Measurements from ENCODE around the gene OGDHL.
"Not testable (repeated sequence)": the region's sequence is repeated elsewhere in the genome, so short reads cannot be mapped to it uniquely, and the experiment has no call there.

OGDHL gene

DNA sequence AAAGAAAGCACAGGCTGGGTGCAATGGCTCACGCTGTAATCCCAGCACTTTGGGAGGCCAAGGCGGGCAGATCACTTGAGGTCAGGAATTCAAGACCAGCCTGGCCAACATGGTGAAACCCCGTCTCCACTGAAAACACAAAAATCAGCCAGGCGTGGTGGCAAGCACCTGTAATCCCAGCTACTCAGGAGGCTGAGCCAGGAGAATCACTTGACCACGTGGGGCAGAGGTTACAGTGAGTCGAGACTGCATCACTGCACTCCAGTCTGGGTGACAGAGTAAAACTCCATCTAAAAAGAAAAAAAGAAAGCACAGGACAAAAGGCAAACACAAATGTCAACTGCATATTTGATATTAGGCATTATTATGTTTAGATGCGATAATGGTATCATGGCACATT lies 7.2 kb downstream of the OGDHL start:
- not testable (repeated sequence) for DNase-seq

DNA sequence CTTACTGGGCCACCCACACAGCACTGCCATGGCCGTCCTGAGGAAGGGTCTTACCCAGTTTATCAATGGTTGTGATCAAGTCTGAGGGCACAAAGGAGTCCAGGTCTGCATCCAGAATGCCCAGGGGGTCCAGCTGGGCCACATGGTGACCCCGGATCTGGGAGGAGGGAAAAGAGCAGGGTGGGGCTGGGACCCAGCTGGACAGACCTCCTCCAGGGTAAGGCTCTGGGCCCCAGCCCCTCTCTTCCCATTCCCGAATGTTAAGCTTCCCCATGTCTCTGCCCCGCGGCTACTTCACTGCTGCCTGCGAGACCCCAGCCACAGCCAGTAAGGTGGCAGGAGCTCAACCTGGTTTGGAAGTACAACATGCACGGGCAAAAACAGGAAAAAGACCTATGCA lies 9.5 kb downstream of the OGDHL start:
- no peak for DNase-seq

DNA sequence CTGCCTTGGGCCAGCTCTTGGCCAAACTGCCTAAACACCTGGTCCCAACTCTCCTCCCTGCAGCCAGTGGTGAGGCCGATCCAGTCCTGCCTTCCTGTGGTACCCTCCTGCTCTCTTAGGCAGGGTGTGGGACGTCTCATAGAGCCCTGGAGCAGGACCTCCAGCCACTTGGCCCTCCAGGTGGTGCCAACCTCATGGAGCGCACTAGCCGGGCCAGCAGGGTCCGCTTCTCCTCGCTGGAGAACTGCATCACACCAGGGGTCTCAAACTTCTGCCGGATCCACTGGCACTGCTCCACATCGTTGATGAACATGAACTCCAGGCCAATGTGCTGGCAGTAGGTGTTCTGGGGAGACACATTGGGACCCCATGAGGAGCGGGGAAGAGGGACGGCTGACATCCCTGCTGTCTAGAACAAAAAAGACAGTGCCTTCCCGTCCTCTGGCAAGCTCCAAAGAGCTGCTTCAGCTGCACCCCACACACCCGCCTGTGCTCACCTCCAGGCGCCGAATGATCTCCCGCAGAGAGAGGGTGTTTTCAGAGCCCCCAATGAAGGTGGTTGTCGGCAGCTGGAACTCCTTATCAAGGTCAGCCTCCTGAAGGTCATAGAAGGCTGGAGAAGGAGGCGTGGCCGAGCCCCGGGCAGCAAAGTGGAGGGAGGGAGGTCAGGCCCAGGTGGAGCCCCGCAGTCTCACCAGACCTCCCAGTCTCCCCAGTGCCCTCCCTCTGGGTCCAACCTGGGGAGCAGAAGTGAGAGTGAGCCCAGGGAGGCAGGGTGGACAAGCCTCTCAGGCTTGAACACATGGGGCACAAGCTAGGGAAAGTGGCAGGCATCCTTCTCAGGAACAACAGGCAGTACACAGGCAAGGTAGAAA lies 10.2 kb downstream of the OGDHL start:
- DNase-seq, result no peak

DNA sequence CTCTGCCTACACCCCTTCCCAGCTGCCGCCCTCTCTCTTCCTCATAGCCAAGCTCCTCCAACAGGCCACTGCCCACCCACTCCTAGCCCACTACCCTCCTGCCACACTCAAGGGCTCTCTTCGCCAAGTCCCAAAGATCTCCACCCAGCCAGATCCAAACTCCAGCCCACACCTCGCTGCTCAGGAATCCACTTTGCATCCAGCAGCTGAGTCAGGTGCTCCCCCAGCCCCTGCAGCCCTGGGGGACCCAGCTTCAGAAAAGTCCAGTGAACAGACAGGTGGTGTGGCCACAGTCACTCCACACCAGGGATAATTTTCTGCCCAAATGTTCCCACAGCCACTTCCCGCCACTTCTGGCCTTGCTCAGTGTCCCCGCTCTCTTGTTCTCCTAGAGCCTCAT lies 10.9 kb downstream of the OGDHL start:
- DNase-seq, result no peak

DNA sequence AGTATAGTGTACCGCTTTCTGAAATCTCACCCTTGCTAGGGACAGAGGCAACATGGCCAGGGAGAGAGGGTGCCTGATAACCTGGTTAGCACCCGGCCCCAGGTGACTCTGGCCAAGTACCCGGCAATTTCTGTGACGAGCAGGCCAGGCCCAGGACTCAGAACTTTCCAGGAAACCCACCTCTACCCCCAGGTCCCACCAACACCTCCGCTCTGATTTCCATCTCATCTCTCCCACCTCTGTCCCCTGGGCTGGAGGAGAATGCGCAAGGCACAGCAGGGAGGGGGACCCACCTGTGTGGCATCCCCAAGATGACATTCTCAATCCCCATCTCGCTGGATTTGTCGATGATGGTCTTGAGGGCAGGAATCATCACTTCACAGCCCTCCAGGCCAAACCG lies 11.6 kb downstream of the OGDHL start:
- no peak for DNase-seq

DNA sequence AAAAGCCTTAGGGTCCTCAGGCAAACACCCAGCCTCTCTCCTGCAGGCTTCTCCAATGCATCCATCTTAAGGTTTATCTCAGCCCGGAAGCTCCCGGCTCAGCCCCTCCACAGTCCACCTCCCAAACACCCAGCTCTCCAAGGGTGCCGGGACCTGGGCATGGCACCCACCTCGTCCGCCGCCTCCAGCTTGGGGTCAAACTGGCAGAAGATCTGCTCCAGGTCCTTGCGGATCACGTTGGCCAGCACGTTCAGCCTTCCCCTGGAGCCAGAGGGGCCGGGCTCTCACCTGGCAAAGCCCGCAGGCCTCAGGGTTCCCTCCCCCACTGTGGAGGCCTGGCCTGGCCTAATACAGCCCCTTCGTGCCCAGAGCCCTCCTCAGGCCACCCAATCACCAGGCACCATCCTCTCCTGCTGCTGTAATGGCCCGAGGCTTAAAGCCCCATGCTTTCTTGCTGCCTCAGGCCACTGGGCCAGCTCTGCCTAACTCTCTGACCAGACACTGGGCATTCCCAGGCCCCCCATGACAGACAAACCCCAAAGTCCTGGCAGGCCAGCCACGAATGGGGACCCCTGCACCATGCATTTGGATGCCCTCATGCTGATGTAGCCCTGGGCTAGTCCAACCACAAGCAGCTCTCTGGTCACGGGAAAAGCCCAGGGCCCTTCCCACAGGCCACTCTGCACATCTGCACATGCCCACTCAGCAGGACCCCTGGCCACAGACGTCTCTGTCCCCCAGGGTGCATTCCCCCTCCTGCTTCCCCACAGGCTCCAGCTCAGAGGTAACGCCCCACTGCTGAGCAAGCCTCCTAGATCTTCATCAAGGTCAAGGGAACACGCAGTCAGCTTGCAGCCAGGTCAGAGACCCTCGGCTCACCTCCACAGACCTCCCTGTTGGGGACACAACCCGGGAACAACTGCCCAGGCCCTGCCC lies 12.3 kb downstream of the OGDHL start:
- DNase-seq, result no peak

DNA sequence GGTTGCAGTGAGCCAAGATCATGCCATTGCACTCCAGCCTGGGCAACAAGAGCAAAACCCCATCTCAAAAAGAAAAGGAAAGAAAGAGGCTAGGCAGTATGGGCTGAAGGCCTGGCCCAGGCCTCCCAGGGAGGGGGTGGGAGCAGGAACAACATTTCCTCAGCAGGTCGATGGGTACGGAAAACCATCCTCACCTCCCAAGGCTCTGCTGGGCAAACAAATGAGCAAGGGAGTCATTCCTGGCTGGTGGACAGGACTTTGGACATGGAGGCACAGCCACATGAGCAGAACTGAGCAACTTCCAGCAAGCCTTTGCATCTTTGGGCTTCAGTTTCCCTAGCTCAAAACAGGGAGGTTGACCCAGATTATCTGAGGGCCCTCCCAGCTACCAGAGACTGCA lies 13.0 kb downstream of the OGDHL start:
- no peak for DNase-seq

DNA sequence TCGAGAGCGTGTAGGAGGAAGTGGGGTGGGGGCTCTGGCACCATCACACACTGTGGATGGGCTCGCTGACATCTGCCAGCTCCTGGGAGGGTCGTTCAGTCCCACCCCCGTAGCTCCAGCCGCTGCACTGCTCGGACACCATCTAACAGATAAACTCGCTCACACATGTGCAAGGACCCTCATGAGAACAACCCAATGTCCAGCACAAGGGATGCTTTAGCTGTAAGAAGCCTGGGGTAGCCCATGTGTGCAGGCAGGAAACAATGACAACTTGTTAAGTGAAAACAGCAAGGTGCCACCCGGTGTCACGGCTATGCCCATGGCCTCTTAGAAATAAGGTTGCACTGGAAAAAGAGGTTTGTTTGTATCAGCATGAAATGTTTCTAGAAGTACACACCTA lies 14.1 kb downstream of the OGDHL start:
- no peak for DNase-seq

DNA sequence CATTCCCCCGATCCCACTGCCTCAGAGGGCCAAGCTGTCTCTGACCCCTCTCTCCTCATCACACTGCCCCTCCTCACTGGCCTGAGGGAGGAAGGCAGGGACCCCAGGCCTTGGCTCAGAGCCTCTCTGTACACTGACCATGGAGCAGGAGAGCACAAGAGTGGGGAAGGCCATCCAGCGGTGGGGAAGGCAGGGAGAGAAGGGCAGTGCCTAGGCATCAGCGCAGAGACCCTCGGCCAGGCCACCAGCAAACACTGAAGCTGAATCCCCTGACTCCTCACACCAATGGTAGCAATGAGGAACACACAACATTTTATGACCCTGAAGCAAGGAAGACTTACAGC lies 14.8 kb downstream of the OGDHL start:
- no peak for DNase-seq

DNA sequence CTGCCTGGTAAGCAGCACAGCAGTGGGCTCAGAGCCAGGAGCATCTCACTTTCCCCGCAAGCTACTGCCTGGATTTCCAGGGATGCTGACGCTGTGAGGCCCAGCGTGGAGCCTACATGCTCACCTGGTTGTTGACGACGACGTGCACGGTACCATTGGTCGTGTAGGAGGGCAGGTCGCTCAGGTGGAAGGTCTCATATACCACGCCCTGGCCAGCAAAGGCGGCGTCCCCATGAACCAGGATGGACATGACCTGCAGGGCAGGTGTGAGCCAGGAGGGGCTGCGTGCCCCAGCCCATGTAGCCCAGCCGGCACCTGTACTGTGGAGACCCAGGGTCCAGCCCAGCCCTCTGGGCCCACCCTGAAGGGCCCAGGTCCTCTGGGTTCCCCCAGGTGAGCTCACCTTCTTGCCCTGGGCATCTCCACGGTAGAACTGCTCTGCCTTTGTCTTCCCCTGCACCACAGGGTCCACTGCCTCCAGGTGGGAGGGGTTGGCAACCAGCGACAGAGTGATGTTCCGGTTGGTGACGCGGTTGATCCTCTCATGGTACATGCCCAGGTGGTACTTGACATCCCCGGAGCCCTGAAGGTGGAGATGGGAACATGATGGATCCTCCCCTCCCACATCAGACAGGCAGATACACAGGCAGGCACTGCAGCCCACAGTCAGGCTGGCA lies 15.4 kb downstream of the OGDHL start:
- no peak for DNase-seq

DNA sequence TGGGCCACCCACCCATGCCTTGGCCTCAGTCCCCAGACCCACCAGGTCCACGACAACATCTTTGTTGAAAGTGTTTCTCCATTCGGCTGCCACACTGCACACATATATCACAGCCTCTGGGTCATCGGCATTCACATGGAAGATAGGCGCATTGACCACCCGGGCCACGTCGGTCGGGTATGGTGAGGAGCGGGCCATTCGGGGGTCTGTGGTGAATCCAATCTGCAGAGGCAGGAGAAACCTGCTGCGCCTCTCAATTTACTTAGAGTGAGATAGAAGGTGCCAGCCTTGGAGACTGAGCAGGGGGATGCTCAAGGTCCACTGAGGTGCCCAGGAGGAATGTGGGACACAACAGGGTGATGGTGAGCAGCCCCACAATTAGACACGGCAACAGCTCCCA lies 16.4 kb downstream of the OGDHL start:
- no peak for DNase-seq

DNA sequence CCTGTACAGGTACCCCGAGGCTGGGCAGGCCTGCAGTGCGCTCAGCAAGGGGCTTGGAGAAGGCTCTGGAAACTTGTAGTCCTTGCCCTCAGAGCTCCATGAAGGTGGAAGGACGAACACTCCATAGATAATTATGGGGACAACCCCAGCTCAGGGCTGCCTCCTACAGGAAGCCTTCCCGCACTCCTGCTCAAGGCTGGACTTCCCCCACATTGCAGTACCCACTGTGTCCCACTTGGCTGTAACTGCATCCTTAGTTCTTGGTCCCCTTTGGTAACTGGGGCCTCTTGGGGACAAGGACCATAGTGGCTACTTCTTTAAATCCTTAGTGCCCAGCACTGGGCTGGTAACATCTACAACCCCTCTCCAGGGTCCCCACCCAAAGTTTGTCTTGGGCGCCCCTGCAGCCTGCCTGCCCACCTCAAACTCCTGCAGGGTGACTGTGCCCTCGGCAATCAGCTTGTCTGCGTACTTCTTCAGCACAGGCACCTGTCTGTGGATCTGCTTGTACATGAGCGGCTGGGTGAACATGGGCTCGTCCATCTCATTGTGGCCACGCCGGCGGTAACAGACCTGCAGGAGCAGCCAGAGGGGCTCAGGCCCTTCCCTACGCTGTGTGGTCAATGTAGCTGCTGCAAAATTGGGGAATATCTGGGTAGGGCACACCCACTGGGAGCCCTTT lies 17.1 kb downstream of the OGDHL start:
- DNase-seq, result no peak

DNA sequence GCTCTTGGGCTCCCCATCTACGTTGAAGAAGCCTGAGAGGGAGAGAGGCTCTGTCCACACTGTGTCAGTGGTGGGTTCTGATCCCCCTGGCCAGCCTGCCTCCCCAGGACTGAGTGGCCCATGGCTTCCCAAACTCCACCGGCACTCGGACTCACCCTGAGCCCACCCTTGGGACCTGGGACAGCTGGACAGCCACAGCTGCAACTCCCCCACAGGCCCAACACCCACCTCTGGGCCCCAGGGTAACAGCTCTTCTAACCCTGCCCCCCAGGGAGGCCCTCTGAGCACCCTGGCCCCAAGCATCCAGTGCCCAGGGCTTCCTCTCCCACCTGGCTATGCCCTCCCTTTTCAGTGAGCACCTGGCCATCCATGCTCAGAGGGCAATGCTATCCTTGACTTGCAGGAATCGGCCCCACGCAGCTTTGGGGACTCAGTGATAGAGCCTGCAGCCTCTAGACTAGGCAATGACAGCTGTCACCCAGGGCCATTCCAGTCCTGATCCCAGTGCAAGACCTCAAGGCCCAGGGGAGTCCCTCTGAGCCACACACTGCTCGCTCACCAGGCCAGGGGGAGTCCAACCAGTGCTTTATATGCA lies 17.9 kb downstream of the OGDHL start:
- no peak for DNase-seq

DNA sequence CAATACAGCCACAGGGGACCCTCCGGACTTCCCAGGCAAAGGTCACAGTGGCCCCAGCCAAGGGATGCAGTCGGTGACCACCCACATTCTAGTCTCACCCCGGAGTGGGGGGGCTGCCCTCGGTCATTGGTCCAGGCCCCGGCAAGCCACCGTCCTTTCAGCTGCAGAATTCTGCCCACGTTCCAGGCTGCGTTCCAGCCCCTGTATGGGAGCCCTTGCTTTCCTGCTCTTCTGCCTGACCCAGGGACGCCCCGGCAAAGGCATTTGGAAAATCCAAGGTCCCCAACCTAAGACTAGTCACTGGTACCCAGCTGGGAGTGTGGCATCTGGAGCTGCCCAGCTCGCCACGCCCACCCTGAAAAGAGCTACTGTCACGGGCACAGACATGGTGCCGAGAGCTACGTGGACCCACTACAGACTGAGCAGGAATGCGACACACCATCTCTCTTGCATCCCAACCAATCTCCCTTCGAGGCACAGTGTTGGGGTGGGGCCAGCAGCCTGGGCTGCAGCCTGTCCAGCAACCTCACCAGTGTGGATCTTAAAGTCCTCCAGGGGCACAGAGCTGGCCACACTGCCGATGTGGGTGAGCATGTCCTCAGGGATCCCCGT lies 18.6 kb downstream of the OGDHL start:
- no peak for DNase-seq

DNA sequence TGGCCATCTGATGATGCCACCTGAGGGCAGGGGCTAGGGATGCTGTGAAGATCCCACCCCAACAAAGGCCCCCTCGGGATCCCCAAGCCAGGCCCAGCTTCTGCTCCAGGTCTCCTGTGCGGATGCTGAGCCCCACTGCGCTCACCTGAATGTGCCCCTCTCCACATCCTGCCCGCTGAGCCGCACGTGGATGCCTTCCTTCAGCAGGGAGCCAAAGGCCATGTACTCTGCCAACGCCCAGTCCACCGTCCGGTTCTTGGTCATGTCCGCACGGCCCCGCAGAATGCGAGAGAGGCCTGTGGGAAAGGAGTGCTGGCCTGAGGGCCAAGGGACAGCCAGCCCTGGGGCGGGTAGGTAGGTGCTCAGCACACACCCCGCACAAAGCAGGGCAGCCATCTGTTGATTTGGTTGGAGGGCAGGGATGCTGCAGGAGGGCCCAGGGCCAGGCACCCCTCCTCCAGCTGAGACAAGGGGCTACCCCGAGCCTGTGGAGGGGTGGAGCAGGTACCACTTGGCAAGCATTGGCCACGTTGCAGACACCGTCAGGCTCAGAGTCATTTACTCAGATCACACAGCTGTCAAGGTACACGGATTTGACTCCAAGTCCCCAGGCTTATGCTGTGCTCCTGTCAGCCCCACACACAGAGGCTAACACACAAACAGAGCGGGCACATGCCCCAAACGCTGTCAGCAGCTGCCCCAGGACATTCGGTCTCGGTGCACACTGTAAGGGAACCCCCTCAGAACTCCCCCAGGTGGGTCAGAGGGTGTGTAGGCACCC lies 19.2 kb downstream of the OGDHL start:
- DNase-seq, result no peak

DNA sequence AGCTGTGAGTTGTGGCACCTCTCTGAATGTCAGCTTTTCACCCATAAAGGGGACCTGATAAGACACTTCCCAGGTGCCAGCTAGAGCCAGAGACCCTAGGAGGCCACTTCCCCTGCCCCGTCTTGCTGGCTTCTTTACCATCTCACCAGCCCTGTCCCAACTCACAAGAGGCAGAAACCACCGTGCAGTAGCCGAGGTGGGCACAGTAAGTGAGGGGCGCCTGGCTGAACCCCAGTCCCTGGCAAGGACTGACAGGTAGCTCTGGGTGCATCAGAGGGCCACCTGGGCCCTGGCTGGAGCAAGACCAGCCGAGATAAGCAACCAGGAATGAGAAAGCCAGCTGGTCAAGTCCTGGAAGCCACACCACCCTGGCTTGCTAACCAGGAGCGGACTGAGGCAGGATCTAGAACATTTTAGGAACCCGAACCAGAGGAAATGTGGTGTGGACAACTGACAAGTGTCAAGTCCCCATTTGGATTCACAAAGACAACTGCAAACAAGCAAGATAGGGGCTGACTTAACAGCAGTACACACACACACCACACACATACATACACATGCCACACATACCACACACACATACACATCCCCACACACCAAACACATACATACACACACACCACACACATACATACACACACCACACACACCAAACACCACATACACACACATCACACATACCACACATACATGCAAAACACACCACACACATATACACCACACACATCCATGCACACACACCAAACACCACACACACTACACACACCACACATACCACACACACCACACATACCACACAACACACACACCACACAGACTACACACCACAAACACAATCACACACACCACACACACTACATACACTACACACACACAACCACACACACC lies 20.8 kb downstream of the OGDHL start:
- no peak for DNase-seq

DNA sequence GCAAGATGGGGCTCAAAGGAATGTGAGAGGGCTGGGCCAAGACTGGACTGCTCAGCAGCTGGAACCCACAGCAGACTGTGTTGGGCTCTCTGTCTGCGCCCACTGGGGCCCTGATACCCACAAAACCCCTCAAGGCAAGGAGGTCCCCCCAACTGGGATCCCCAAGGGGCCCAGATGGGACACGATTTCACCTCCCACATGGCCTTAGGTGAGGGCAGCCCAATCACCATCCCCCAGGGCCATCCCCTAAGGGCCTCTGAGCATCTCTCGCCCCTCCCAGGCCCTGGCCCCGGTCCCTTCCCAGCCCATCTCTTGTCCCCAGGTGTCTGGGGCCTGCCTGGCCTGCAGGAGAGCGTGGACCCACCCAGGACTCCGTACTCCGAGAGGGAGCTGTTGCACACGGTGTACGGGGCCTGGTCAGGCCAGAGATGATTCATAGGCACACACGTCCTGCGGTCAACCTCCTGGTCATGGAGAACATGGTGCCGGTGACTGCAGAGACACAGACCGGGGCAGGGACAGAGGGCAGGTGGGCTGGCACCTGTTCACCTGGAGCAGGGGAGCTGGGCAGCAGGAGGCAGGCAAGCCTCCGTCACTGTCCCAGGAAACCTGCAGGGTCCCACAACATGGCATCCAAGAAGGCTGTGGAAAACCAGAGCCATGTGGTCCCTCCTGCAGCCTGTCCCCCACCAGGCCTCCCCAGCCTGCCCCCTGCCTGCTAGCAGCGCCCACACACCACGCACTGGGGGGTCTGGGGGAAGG lies 21.6 kb downstream of the OGDHL start:
- DNase-seq, result no peak

DNA sequence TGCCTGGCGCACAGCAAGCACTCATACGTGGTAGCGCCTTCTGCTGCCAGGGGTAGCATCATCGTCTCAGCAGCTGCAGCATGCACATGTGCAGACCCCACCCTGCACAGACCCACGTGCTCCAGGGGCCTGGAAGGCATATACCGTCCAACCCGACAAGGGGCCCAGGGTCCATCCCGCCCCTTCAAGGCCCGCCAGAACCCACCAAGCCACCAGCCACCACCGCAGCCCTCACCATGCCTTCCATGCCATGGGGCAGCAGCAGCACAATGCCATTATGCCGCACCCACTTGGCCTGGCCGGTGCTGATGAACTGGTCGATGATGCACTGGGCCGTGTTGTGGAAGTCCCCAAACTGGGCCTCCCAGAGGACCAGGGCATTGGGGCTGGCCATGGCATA lies 22.7 kb downstream of the OGDHL start:
- DNase-seq, result no peak

DNA sequence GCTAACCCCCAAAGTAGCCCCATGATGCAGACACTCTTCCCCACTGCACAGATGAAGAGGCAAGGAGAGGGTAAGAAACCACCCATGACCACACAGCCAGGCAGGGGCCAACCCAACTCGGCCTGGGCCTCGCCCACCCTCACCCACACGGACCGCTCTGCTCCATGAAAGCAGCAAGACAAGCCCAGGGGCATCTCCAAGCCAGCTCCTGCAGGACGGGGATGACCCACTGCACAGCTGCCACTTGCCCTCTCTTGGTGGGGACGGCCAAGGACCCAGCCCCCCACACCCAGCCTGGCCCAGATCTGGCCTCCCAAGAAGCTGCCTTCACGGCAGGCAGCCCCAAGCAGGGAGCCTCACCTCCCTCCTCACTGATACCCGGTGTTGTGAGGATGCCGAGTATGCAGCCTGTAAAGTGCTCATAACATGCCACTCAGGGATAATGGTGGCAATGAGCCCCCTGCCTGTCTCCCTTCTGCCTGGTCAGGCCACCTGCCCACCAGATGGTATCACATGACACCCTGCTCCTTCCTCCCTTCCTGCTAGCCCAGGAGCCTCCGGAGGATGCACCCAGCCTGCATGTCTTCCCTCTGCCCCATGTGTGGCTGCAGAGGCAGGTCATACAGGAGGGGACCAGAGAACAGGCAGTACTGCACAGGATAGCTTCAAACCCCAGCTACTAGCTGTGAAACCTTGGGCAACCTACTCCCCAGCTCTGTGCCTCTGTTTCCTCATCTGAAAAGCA lies 23.3 kb downstream of the OGDHL start:
- DNase-seq, result no peak
